B cell (primary cell): ENCODE results near the gene STK17A.

ENCODE experiments used
- CTCF ChIP-seq: fragments of 200-600 bp; IDR thresholded peaks from one replicate; pipeline ENCODE4 v1.8.0; 2022; ENCODE audit warnings: antibody characterized with exemption, mild to moderate bottlenecking
- EZH2 ChIP-seq: IDR thresholded peaks from 2 replicates; pipeline ENCODE4 v1.6.1; 2012; ENCODE audit warnings: borderline replicate concordance, low read depth, mild to moderate bottlenecking, moderate library complexity, low read length; ENCODE audit not compliant: insufficient read depth, poor library complexity, severe bottlenecking

- no peak for TF ChIP-seq CTCF
- TF ChIP-seq EZH2 = no peak
Measured at GRCh38 chr7:43560742-43561330, 22.1 kb upstream of the STK17A start.
